ENCODE measurements around the gene FXR2.

GRCh38 chr17:7551396-7551795 lies 63.3 kb downstream of the FXR2 start:
- TF ChIP-seq CTCF (IDR thresholded peaks at IDR 0.05; ENCODE audit: poor library complexity, severe bottlenecking) (no peak), TAF1 (IDR thresholded peaks at IDR 0.05; ENCODE audit: low read depth) (no peak)

Measured in neural cell (in vitro differentiated cells).